Endothelial cell of umbilical vein (primary cell): ENCODE measurements around the gene NRXN3. TPM values are rescaled to one million over a fixed set of nuclear protein-coding genes. Genes with fewer than 3 reads are reported as not detected.
A peak's percentile ranks its signal among the peaks of the same experiment; 100 is the strongest.

Experiments used
- BruUV-seq: library from RNA; stranded (reverse); fragments of 400-500 nt; replicated peaks from 2 replicates; lab custom pipeline; 2021; lab: Mats Ljungman, UMichigan
- CTCF ChIA-PET: fragments of 300-600, 350-600 bp; sonication (Branson Sonifier 250); formaldehyde crosslinking; loops from one replicate; lab custom pipeline; 2021; ENCODE audit warnings: antibody characterized with exemption, inconsistent platforms; lab: Charles Lee
- POLR2A ChIA-PET: fragments of 300-600, 350-600 bp; sonication (Branson Sonifier 250); formaldehyde crosslinking; loops from one replicate; lab custom pipeline; 2021; ENCODE audit warnings: antibody characterized with exemption, inconsistent platforms; lab: Charles Lee
- DNase-seq: peaks from one replicate; pipeline ENCODE4 v3.0.0-alpha.2; 2011; ENCODE audit warnings: low read depth, low spot score
- FAIRE-seq: peaks from 2 replicates; lab custom pipeline; 2011; peaks lifted over from hg19 to GRCh38; lab: Jason Lieb, UNC
- H2AFZ ChIP-seq: 2 replicates; pipeline ENCODE4 v1.6.0; 2012; ENCODE audit warnings: low read depth, low read length, control low read depth, inconsistent platforms
- H3K27ac ChIP-seq: 2 replicates; pipeline ENCODE4 v1.5.1; 2011; ENCODE audit warnings: low read depth, mild to moderate bottlenecking, control low read depth, low read length, moderate library complexity; ENCODE audit not compliant: insufficient read depth
- H3K27me3 ChIP-seq, 2 experiments: 2 replicates each; pipeline versions ENCODE4 v1.6.0 to v1.6.1; 2011; ENCODE audit warnings: low read length in 2 of 2, mixed read lengths in 1 of 2; ENCODE audit not compliant: control insufficient read depth in 2 of 2, insufficient read depth in 2 of 2
- H3K36me3 ChIP-seq, 2 experiments: 2 replicates in 1 of 2; 3 replicates in 1 of 2; pipeline ENCODE4 v1.5.1; 2011; ENCODE audit warnings: low read length in 2 of 2, mild to moderate bottlenecking in 1 of 2, moderate library complexity in 1 of 2; ENCODE audit not compliant: control insufficient read depth in 2 of 2, insufficient read depth in 2 of 2; ENCODE audit errors: extremely low read depth in 1 of 2
- H3K4me1 ChIP-seq: 3 replicates; pipeline ENCODE4 v1.5.1; 2011; ENCODE audit warnings: mild to moderate bottlenecking, low read length; ENCODE audit not compliant: control insufficient read depth, insufficient read depth; ENCODE audit errors: extremely low read depth
- H3K4me2 ChIP-seq: 2 replicates; pipeline ENCODE4 v1.6.1; 2011; ENCODE audit warnings: low read length, control low read depth, mixed read lengths; ENCODE audit not compliant: insufficient read depth
- H3K4me3 ChIP-seq, 3 experiments: fragments of 200-600 bp in 1 of 3; sonication (generic), shearing (Covaris generic) in 1 of 3; replicated peaks in 1 of 3; 2 replicates each; pipeline ENCODE4 v1.5.1; 2011 to 2016; ENCODE audit warnings: control low read depth in 3 of 3, low read length in 3 of 3, mild to moderate bottlenecking in 2 of 3, inconsistent platforms in 1 of 3, low read depth in 1 of 3, moderate library complexity in 1 of 3; ENCODE audit not compliant: insufficient read depth in 1 of 3
- H3K79me2 ChIP-seq: 2 replicates; pipeline ENCODE4 v1.6.0; 2012; ENCODE audit warnings: low read length, inconsistent platforms; ENCODE audit not compliant: control insufficient read depth, insufficient read depth
- H3K9ac ChIP-seq: replicated peaks from 2 replicates; pipeline ENCODE3; 2011; ENCODE audit warnings: low read length, control low read depth; ENCODE audit not compliant: insufficient read depth; ENCODE audit errors: extremely low read depth
- H3K9me1 ChIP-seq: replicated peaks from 3 replicates; pipeline ENCODE4 v1.6.0; 2011; ENCODE audit warnings: mild to moderate bottlenecking, low read length; ENCODE audit not compliant: control insufficient read depth, insufficient read depth; ENCODE audit errors: extremely low read depth
- H3K9me3 ChIP-seq: replicated peaks from 2 replicates; pipeline ENCODE4 v1.5.1; 2012; ENCODE audit warnings: low read length, inconsistent platforms; ENCODE audit not compliant: control insufficient read depth, insufficient read depth
- H4K20me1 ChIP-seq: replicated peaks from 2 replicates; pipeline ENCODE3; 2011; ENCODE audit warnings: mild to moderate bottlenecking, low read length; ENCODE audit not compliant: control insufficient read depth, insufficient read depth; ENCODE audit errors: extremely low read depth
- EZH2 ChIP-seq: IDR thresholded peaks from 2 replicates; pipeline ENCODE4 v1.6.1; 2012; ENCODE audit warnings: borderline replicate concordance, low read depth, mild to moderate bottlenecking, moderate library complexity, low read length, inconsistent platforms; ENCODE audit not compliant: severe bottlenecking
- FOS ChIP-seq: IDR thresholded peaks from 2 replicates; pipeline ENCODE4 v1.6.1; 2011; ENCODE audit warnings: mild to moderate bottlenecking, low read length, moderate library complexity, borderline replicate concordance; ENCODE audit not compliant: insufficient read depth
- MYC ChIP-seq: IDR thresholded peaks from one replicate; pipeline ENCODE4 v1.6.1; 2011; ENCODE audit warnings: mild to moderate bottlenecking, low read depth, low read length
- POLR2AphosphoS5 ChIP-seq: IDR thresholded peaks from 2 replicates; pipeline ENCODE4 v1.6.1; 2012; ENCODE audit warnings: low read depth, mild to moderate bottlenecking, control low read depth, low read length, moderate library complexity; ENCODE audit not compliant: insufficient read depth
- dilution Hi-C: fragments of 300-500 bp; cut with MboI; formaldehyde crosslinking; loops from one replicate; pipeline ENCODE4 v1.15.0; 2019; ENCODE audit warnings: low sequenced_read_pairs; ENCODE audit not compliant: extremely low pct_ligation_motif_present
- intact Hi-C: fragments of 100-400 bp; cut with micrococcal nuclease; formaldehyde crosslinking; loops from one replicate; pipeline ENCODE4 v1.10.0; 2022
- polyA plus RNA-seq, 4 experiments: library from polyadenylated mRNA; depleted of rRNA in 3 of 4; stranded (reverse) in 3 of 4; unstranded in 1 of 4; fragments of >200 nt; gene quantifications; 2 replicates each; pipeline versions ENCODE4 v1.2.1 to v1.2.3, GENCODE V29; 2011 to 2012; ENCODE audit warnings: missing spikeins in 1 of 4
- total RNA-seq: library from RNA; stranded (reverse); gene quantifications from 2 replicates; pipeline ENCODE4 v1.2.3, GENCODE V29; 2021
- TF ChIP-seq, protein P1 (sequence below), 2 donors: IDR thresholded peaks; 1 replicate in 1 of 2; 2 replicates in 1 of 2; pipeline ENCODE4 v1.5.1; 2011; ENCODE audit warnings: low read length in 2 of 2, mild to moderate bottlenecking in 2 of 2, moderate library complexity in 2 of 2, control low read depth in 1 of 2, inconsistent platforms in 1 of 2, low read depth in 1 of 2; ENCODE audit not compliant: insufficient read depth in 1 of 2; ENCODE audit errors: extremely low read depth in 1 of 2

The NRXN3 gene
- total and polyA plus RNA-seq, 2 donors (not counting 3 experiments of a cell fraction or from before 2014, with no cell fraction given): 0.72 to 4.2 TPM

DNA sequence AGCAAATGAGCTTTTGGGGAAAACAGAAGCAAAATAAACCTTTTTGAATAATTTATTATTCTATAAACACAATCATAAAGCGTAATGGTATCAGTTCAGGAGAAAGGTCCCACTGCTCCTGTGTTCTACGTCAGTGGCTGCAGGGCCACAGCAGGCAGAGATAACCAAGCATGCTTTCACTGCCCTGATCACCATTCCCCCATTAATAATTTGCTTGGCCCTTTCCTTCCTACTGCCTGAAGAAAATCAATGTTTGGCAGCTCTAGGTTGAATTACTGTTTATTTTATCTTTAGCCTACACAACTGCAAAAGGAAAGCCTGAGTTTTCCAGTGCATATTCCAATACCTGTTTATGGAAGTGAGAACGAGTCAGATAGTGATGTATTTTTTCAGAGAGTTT, 1671.3 kb downstream of the NRXN3 start:
- POLR2A ChIA-PET: no interaction called here
- Histone ChIP-seq H3K9ac (no peak overlapping the region), H3K27ac (no peak overlapping the region), H3K27me3 (no peaks in the 10 kb centered on the region), H3K4me1 (no peaks in the 10 kb centered on the region), H2AFZ (no peak overlapping the region), H3K9me1 (no peaks in the 10 kb centered on the region), H3K36me3 (no peaks in the 10 kb centered on the region), H3K4me2 (no peak overlapping the region), H3K9me3 (peaks cover 3% of the 10 kb centered on the region), H4K20me1 (no peaks in the 10 kb centered on the region), H3K79me2 (no peaks in the 10 kb centered on the region), H3K4me3 (no peak overlapping the region)
- intact Hi-C loops: no loop called here
- DNase-seq: no peak
- TF ChIP-seq EZH2 (no peak), MYC (no peak), POLR2AphosphoS5 (no peak)
- TF ChIP-seq, protein P1, sequence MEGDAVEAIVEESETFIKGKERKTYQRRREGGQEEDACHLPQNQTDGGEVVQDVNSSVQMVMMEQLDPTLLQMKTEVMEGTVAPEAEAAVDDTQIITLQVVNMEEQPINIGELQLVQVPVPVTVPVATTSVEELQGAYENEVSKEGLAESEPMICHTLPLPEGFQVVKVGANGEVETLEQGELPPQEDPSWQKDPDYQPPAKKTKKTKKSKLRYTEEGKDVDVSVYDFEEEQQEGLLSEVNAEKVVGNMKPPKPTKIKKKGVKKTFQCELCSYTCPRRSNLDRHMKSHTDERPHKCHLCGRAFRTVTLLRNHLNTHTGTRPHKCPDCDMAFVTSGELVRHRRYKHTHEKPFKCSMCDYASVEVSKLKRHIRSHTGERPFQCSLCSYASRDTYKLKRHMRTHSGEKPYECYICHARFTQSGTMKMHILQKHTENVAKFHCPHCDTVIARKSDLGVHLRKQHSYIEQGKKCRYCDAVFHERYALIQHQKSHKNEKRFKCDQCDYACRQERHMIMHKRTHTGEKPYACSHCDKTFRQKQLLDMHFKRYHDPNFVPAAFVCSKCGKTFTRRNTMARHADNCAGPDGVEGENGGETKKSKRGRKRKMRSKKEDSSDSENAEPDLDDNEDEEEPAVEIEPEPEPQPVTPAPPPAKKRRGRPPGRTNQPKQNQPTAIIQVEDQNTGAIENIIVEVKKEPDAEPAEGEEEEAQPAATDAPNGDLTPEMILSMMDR (IDR thresholded peaks at IDR 0.05; ENCODE audit: extremely low read depth in 1 of 2, insufficient read depth in 1 of 2, low read depth in 1 of 2, low read length in 2 of 2): no peak
- FAIRE-seq: no peak
- dilution Hi-C loops: no loop called here
- CTCF ChIA-PET: no interaction called here
- BruUV-seq: no TSS peak

DNA sequence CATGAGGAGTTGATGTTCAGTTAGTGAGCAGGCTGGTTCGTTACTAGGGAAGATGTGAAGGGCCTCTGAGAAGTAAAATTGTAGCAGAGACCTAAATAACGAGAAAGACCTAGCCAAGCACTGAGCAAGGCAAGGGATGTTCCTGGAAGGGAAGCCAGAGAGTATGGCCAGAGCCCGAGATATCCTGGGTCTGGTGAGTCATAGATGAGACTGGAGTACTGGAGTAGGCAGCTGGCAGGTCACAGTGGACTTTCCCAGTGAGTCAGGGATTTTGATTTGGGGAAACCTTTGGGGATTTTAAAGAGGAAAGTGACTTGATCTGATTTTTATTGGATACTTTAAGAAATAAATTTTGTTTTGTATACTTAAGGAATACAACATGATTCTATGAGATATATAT, 1672.1 kb downstream of the NRXN3 start:
- Histone ChIP-seq H3K4me3 (no peak overlapping the region), H3K9me1 (no peaks in the 10 kb centered on the region), H3K9ac (no peak overlapping the region), H3K27ac (no peak overlapping the region), H3K36me3 (no peaks in the 10 kb centered on the region), H3K79me2 (no peaks in the 10 kb centered on the region), H2AFZ (no peak overlapping the region), H3K4me1 (no peaks in the 10 kb centered on the region), H3K27me3 (no peaks in the 10 kb centered on the region), H3K4me2 (no peak overlapping the region), H4K20me1 (no peaks in the 10 kb centered on the region), H3K9me3 (peaks cover 3% of the 10 kb centered on the region)
- POLR2A ChIA-PET: no interaction called here
- dilution Hi-C loops (no loop called here), intact Hi-C loops (no loop called here)
- DNase-seq (no peak), FAIRE-seq (no peak)
- no TSS peak for BruUV-seq
- TF ChIP-seq MYC: no peak
- TF ChIP-seq FOS: peak; percentile 38
- CTCF ChIA-PET: no interaction called here
